ENCODE measurements around the gene RUNX2. TPM values are rescaled to one million over a fixed set of nuclear protein-coding genes. Genes with fewer than 3 reads are reported as not detected.

The RUNX2 gene
- total and polyA plus RNA-seq, 8 donors, result 2.5 to 5.9 (median 3.0) TPM

DNA sequence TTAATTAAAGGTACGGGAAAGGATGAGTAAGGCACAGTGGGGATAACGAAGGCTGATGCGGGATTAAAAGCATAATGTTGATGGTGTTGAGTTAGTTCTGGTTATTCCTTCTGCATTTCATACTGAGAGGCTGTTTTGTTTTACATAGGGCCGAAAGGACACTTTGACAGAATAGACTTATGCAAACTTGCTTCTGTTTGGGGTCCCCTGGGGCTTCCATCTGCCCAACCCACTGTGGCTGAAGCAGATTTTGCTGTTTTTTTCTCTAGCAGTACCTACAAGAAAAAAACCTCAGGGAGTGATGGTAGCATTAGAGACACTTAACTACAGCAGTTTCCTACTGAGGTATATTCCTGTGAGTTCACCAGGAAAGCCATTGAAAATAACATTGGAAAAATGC lies 185.7 kb downstream of the RUNX2 start:
- ATAC-seq, result no peak
- no peak for DNase-seq
- H3K36me3 ChIP-seq, result no peaks in the 10 kb centered on the region
- H3K9me3 ChIP-seq, result no peaks in the 10 kb centered on the region
- no peak overlapping the region for H3K4me3 ChIP-seq
- no peaks in the 10 kb centered on the region for H3K4me1 ChIP-seq
- no peak overlapping the region for H3K27ac ChIP-seq
- TF ChIP-seq, protein P1, sequence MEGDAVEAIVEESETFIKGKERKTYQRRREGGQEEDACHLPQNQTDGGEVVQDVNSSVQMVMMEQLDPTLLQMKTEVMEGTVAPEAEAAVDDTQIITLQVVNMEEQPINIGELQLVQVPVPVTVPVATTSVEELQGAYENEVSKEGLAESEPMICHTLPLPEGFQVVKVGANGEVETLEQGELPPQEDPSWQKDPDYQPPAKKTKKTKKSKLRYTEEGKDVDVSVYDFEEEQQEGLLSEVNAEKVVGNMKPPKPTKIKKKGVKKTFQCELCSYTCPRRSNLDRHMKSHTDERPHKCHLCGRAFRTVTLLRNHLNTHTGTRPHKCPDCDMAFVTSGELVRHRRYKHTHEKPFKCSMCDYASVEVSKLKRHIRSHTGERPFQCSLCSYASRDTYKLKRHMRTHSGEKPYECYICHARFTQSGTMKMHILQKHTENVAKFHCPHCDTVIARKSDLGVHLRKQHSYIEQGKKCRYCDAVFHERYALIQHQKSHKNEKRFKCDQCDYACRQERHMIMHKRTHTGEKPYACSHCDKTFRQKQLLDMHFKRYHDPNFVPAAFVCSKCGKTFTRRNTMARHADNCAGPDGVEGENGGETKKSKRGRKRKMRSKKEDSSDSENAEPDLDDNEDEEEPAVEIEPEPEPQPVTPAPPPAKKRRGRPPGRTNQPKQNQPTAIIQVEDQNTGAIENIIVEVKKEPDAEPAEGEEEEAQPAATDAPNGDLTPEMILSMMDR (IDR thresholded peaks at IDR 0.05), result no peak
- H3K27me3 ChIP-seq, result no peaks in the 10 kb centered on the region
- intact Hi-C loops (cut with DNase I), result no loop called here

DNA sequence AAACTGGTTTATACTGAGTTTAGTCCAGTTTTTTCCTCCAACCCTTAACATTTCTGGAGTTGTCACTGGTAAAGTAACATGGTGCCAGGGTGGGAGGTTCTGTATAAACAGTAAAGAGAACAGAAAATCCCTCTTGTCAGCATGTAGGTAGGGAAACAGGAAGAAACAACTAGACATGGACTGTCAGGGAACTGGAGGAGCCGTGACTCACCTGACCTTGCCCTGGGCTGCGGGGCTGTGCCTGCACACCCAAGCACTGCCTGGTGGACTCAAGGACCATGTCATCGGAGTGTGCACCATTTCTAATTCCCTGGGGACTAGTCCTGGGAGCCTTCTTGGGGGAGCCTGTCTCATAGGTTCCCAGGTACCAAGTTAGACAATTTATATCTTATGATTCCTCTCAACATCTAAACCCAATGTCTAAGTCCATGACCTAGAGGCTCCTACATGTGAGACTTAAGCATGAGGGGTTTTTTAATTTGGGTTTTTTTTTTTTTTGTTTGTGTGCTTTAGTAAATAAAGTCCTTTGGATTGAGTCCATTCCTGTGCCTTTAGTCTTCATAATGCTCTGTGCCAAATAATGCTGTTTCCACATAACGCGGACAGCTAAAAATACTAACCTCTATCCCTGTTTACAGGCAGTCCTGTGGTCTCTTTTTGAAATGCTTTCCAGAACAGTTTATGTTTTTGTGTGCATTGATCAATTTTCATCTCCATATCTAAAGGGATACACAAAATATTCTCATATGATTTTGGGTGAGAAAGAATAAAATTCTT lies 186.5 kb downstream of the RUNX2 start:
- H3K9me3 ChIP-seq, result no peaks in the 10 kb centered on the region
- H3K27me3 ChIP-seq, result no peaks in the 10 kb centered on the region
- TF ChIP-seq, protein P1 (IDR thresholded peaks at IDR 0.05), result no peak
- no peak overlapping the region for H3K4me3 ChIP-seq
- intact Hi-C loops (cut with DNase I), result no loop called here
- H3K36me3 ChIP-seq, result no peaks in the 10 kb centered on the region
- DNase-seq (no peak), ATAC-seq (peak; percentile 33)
- no peaks in the 10 kb centered on the region for H3K4me1 ChIP-seq
- no peak overlapping the region for H3K27ac ChIP-seq

DNA sequence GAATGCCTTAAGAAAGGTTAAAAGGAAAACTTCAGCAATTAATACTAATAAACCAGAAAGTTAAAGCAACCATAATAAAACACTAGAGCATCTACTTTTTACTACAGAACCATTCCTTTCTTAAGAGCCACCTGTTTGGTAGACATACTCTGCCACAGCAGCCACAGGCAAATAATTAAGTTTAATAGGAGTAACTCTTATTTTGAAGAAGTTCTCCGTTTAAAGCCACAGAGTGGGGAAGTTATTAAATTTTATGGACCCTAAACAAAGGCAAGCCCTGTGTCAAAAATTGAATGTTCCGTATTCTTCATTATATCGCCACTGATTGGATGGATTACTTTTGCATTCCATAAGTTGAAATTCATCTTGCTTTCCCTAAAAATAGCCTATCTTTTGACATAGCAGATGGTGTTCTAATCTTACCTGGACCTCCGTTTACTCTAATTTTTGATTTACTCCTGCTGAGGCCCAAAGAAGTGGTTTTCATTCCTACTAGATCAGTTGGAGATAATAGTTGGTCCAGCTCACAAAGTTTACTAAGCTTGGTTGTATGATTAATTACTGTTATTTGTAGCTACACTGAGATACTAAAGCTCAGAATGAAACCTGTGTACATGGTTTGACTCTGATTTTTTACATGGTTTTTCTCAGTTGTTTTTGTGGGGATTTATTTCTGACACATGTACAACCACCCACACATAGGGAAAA lies 190.0 kb downstream of the RUNX2 start:
- Histone ChIP-seq H3K4me3 (no peak overlapping the region), H3K36me3 (no peaks in the 10 kb centered on the region), H3K27me3 (no peaks in the 10 kb centered on the region), H3K27ac (no peak overlapping the region), H3K9me3 (no peaks in the 10 kb centered on the region), H3K4me1 (no peaks in the 10 kb centered on the region)
- no peak for ATAC-seq
- TF ChIP-seq, protein P1 (IDR thresholded peaks at IDR 0.05), result no peak
- no peak for DNase-seq
- intact Hi-C loops (cut with DNase I), result no loop called here

DNA sequence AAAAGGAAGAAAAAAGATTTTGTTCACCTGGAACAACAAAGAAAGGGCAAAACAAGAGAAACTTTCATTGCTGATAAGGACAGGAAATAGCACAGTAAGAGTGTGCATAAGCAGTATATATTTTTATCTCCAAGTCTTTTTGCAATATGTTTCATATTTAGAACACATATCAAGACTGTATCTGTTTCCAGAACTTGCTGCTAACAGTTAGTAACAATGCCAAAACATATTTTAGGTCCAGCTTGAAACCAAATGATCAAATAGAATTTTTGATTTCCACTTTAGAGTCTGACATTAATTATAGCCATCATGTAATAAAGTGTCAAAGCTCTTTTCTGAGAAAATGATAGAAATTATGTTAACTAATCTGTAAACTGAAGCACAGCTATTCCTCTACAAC lies 193.1 kb downstream of the RUNX2 start:
- TF ChIP-seq, protein P1 (IDR thresholded peaks at IDR 0.05), result no peak
- no peak for DNase-seq
- intact Hi-C loops (cut with DNase I), result no loop called here
- Histone ChIP-seq H3K9me3 (no peaks in the 10 kb centered on the region), H3K27ac (no peak overlapping the region), H3K36me3 (no peaks in the 10 kb centered on the region), H3K4me3 (no peak overlapping the region), H3K4me1 (no peaks in the 10 kb centered on the region), H3K27me3 (no peaks in the 10 kb centered on the region)
- no peak for ATAC-seq

DNA sequence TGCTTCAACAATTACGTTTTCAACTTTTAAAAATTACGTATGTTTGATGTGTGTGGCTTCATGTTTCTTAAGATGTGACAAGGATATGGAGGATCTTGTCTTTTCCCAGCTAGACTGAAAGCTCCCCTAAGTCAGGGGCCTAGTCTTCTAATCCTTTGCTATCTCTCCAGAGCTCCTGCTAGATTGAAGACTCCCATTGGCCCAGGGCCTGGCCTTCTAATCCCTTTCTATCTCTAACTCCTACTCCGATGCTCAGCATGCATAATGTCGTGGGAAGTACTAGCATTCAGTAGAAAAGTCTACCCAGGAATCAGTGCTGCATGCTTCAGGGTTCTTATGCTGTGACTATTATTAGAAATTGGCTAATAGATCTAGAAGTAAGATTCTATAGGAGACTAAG lies 194.4 kb downstream of the RUNX2 start:
- DNase-seq (no peak), ATAC-seq (no peak)
- H3K9me3 ChIP-seq, result no peaks in the 10 kb centered on the region
- H3K27ac ChIP-seq, result no peak overlapping the region
- no peak overlapping the region for H3K4me3 ChIP-seq
- H3K27me3 ChIP-seq, result no peaks in the 10 kb centered on the region
- H3K36me3 ChIP-seq, result no peaks in the 10 kb centered on the region
- TF ChIP-seq, protein P1 (IDR thresholded peaks at IDR 0.05), result no peak
- intact Hi-C loops (cut with DNase I), result no loop called here
- no peaks in the 10 kb centered on the region for H3K4me1 ChIP-seq
